T-cell (primary cell): Measurements from ENCODE around the gene SORCS3. TPM values are rescaled to one million over a fixed set of nuclear protein-coding genes. Genes with fewer than 3 reads are reported as not detected.

Experiments used
- ATAC-seq, 4 experiments: fragments of 200-7000 bp in 3 of 4; fragments of 150-1000 bp in 1 of 4; cut with Tn5 transposase; replicated peaks in 1 of 4; 1 replicate in 3 of 4; 2 replicates in 1 of 4; pipeline ENCODE4 v1.10.0; 2021; ENCODE audit warnings: moderate library complexity in 3 of 4, mild to moderate bottlenecking in 2 of 4, moderate number of reproducible peaks in 1 of 4
- CTCF ChIA-PET, 2 donors: fragments of 300-600 bp; sonication (Branson Sonifier 250); formaldehyde crosslinking; loops; one replicate each; lab custom pipeline; 2022; ENCODE audit warnings: antibody characterized with exemption in 2 of 2; lab: Charles Lee
- POLR2A ChIA-PET, 2 donors: fragments of 300-600 bp; sonication (Branson Sonifier 250); formaldehyde crosslinking; loops; one replicate each; lab custom pipeline; 2022; ENCODE audit warnings: antibody characterized with exemption in 2 of 2; lab: Charles Lee
- DNase-seq, 35 experiments: peaks; one replicate each; pipeline versions ENCODE4 v3.0.0 to v3.0.0-alpha.2; 2013 to 2023
- H3K27ac ChIP-seq: one replicate; pipeline ENCODE4 v1.5.1; 2013; ENCODE audit warnings: low read length
- H3K27me3 ChIP-seq, 2 experiments: replicated peaks in 1 of 2; 1 replicate in 1 of 2; 2 replicates in 1 of 2; pipeline versions ENCODE4 v1.6.1 to v1.7.0; 2013; ENCODE audit warnings: low read length in 1 of 2, mixed read lengths in 1 of 2; ENCODE audit not compliant: control insufficient read depth in 2 of 2, insufficient read depth in 2 of 2; ENCODE audit errors: extremely low read depth in 1 of 2
- H3K36me3 ChIP-seq, 2 donors: 1 replicate in 1 of 2; 2 replicates in 1 of 2; pipeline versions ENCODE4 v1.6.1 to v1.7.0; 2013; ENCODE audit warnings: low read length in 1 of 2; ENCODE audit not compliant: control insufficient read depth in 2 of 2, insufficient read depth in 1 of 2; ENCODE audit errors: extremely low read depth in 1 of 2
- H3K4me1 ChIP-seq, 2 experiments: 1 replicate in 1 of 2; 2 replicates in 1 of 2; pipeline versions ENCODE4 v1.6.1 to v1.7.0; 2013; ENCODE audit warnings: low read length in 2 of 2, mixed read lengths in 1 of 2; ENCODE audit not compliant: insufficient read depth in 2 of 2, control insufficient read depth in 1 of 2; ENCODE audit errors: extremely low read depth in 1 of 2
- H3K4me3 ChIP-seq, 2 donors: 1 replicate in 1 of 2; 2 replicates in 1 of 2; pipeline versions ENCODE4 v1.5.1 to v1.7.0; 2013; ENCODE audit warnings: mild to moderate bottlenecking in 2 of 2, low read length in 1 of 2, moderate library complexity in 1 of 2; ENCODE audit not compliant: control insufficient read depth in 1 of 2; ENCODE audit errors: extremely low read depth in 1 of 2
- H3K9me3 ChIP-seq: 2 replicates; pipeline ENCODE4 v1.7.0; 2013
- H3K27ac Mint-ChIP-seq, 2 donors: one replicate each; pipeline ENCODE4 v1.8.0; 2020 to 2021; ENCODE audit warnings: mild to moderate bottlenecking in 2 of 2, mixed read lengths in 2 of 2
- H3K27me3 Mint-ChIP-seq, 2 donors: one replicate each; pipeline ENCODE4 v1.8.0; 2021 to 2022; ENCODE audit warnings: mixed read lengths in 2 of 2
- H3K36me3 Mint-ChIP-seq: one replicate; pipeline ENCODE4 v1.8.0; 2021; ENCODE audit warnings: mixed read lengths
- H3K4me1 Mint-ChIP-seq, 3 donors: one replicate each; pipeline ENCODE4 v1.8.0; 2020 to 2022; ENCODE audit warnings: mixed read lengths in 3 of 3, mild to moderate bottlenecking in 1 of 3
- H3K4me3 Mint-ChIP-seq, 3 donors: one replicate each; pipeline ENCODE4 v1.8.0; 2020 to 2022; ENCODE audit warnings: mild to moderate bottlenecking in 3 of 3, mixed read lengths in 3 of 3, moderate library complexity in 3 of 3
- H3K9me3 Mint-ChIP-seq, 3 donors: one replicate each; pipeline ENCODE4 v1.8.0; 2020 to 2022; ENCODE audit warnings: mixed read lengths in 3 of 3
- WGBS: methylation state at CpG from one replicate; pipeline ENCODE4 v1.1.5; 2013; ENCODE audit warnings: missing lambda C conversion rate; ENCODE audit not compliant: insufficient coverage; 5-methylcytosine and 5-hydroxymethylcytosine counted together
- total RNA-seq, 35 experiments: library from RNA in 6 of 35; stranded (reverse) in 6 of 35; fragments of 120-200 nt in 1 of 35; gene quantifications; one replicate each; pipeline versions ENCODE4 v1.2.1 to v1.2.4 and lab custom pipeline; 2013 to 2026

SORCS3 gene
- total RNA-seq, 5 donors from 2014 or later (not counting 1 experiment from before 2014, with no cell fraction given) = 0.03 to 1.8 (median 0.50) TPM; not detected in 1

DNA sequence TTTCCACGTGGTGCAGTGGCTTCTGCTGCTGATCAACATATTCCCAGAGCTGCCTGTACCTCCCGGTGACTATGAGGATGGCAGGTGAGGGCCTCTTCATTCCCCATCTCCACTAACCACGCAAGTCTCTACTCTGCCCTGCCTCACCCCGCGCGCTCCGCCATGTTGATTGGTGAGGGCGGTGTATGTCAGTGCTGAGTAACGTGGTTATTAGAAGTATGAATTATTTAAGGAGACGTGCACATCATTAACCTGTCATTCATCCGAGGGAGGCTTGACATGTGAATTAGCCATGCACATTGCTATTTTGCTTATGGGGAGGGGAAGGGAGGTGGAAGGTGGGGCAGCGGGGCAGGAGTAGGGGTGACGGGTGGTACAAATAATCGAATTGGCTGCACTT lies 138.6 kb downstream of the SORCS3 start:
- H3K4me3 ChIP-seq = no peak overlapping the region
- no peaks in the 10 kb centered on the region for H3K9me3 ChIP-seq
- POLR2A ChIA-PET = no interaction called here
- CTCF ChIA-PET = no interaction called here
- Mint-ChIP-seq H3K9me3 (no peaks in the 10 kb centered on the region), H3K27ac (no peak overlapping the region), H3K4me1 (no peaks in the 10 kb centered on the region), H3K36me3 (no peaks in the 10 kb centered on the region), H3K27me3 (peaks cover 0 to 17% of the 10 kb centered on the region in 2 donors), H3K4me3 (no peak overlapping the region)
- 86% methylated on average over 7 of the region's 14 CpGs for WGBS
- H3K27ac ChIP-seq = no peak overlapping the region
- no peak for ATAC-seq
- H3K27me3 ChIP-seq = peaks cover 0 to 3% of the 10 kb centered on the region in 2 experiments
- H3K4me1 ChIP-seq = no peaks in the 10 kb centered on the region
- no peak for DNase-seq
- no peaks in the 10 kb centered on the region for H3K36me3 ChIP-seq

DNA sequence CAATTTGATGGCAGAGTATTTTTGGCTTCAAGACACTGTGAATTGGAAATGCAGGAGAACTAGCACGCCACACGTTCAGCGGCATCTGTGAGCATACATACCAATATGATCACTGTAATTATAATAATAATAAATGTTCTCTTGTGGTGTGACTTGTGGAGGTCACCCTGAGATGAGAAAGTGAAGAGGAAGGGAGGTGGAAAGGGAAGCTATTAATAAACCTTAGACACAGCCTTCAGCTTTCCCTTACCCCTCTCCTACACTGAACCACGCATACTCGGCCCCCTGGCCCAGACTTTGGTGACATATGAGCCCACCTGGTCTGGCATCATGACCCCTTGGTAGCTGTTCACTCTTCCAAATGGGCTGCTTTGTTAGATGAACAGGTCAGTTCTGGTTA lies 139.1 kb downstream of the SORCS3 start:
- no peaks in the 10 kb centered on the region for H3K9me3 ChIP-seq
- no peaks in the 10 kb centered on the region for H3K36me3 ChIP-seq
- ATAC-seq (no peak), DNase-seq (no peak)
- H3K27me3 ChIP-seq = peaks cover 0 to 3% of the 10 kb centered on the region in 2 experiments
- Mint-ChIP-seq H3K4me1 (no peaks in the 10 kb centered on the region), H3K4me3 (no peak overlapping the region), H3K36me3 (no peaks in the 10 kb centered on the region), H3K27me3 (peaks cover 0 to 17% of the 10 kb centered on the region in 2 donors), H3K27ac (no peak overlapping the region), H3K9me3 (no peaks in the 10 kb centered on the region)
- ChIA-PET POLR2A (no interaction called here), CTCF (no interaction called here)
- WGBS = 31% methylated on average over 2 of the region's 5 CpGs
- no peaks in the 10 kb centered on the region for H3K4me1 ChIP-seq
- H3K4me3 ChIP-seq = no peak overlapping the region
- no peak overlapping the region for H3K27ac ChIP-seq

DNA sequence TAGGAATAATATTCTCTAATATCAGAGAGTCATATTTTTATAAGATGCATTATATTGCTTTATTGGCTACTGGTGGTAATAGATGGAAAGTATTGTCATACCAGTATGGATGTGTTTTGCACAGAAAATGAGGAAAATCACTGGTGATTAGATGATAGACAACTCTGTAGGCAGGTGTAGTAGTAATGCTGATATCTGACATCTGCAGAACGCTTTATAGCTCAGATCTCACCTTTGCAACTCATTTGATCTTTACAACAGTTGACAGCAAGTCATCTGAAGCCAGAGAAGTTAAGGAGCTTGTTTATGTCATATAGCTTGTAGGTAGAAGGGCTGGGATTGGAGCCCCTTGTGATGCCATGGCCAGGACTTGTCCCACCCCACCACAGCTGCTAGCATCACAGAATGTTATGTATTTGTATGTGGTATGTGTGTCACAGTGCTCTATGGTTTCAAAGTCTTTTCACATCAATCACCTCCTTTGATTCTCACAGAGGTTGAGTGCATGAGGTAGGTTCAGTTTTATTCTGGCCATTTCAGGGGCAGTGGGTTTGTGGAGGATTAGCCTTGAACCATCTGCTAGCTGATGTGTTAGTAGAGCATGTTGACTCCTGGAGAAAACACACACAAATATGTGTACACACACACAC lies 140.0 kb downstream of the SORCS3 start:
- CTCF ChIA-PET = no interaction called here
- no peaks in the 10 kb centered on the region for H3K4me1 ChIP-seq
- H3K27me3 Mint-ChIP-seq = peaks cover 0 to 14% of the 10 kb centered on the region in 2 donors
- DNase-seq = no peak
- no peak overlapping the region for H3K27ac Mint-ChIP-seq
- no peak overlapping the region for H3K27ac ChIP-seq
- H3K27me3 ChIP-seq = peaks cover 0 to 3% of the 10 kb centered on the region in 2 experiments
- no CpG with 5 or more reads among the region's 1 CpG for WGBS
- no peak overlapping the region for H3K4me3 ChIP-seq
- H3K9me3 ChIP-seq = no peaks in the 10 kb centered on the region
- no peaks in the 10 kb centered on the region for H3K36me3 Mint-ChIP-seq
- H3K4me3 Mint-ChIP-seq = no peak overlapping the region
- H3K9me3 Mint-ChIP-seq = peaks cover 0 to 5% (median 0%) of the 10 kb centered on the region in 3 donors
- H3K36me3 ChIP-seq = no peaks in the 10 kb centered on the region
- ATAC-seq = no peak
- POLR2A ChIA-PET = no interaction called here
- H3K4me1 Mint-ChIP-seq = no peaks in the 10 kb centered on the region

DNA sequence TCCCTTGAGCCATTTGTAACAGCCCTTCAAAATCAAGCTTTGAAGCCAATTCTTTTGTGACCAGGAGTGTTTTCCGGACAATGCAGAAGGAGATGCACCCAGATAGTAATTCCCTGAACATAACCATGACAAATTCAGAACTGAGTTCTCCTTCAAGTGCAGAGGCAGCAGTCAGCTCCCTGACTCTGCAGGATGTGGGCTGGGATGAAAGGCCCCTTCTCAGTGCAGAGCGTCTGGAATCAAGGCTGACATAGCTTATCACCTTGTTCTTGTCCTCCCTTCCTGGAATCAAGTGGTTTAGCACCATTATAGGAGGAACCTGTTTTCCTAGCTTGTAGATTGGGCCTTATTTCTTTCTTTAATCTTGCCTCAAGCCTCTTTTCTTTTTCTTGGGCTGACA lies 143.4 kb downstream of the SORCS3 start:
- DNase-seq = no peak
- Histone ChIP-seq H3K36me3 (no peaks in the 10 kb centered on the region), H3K4me1 (no peaks in the 10 kb centered on the region), H3K27me3 (peaks cover 0 to 1% of the 10 kb centered on the region in 2 experiments), H3K27ac (no peak overlapping the region), H3K4me3 (no peak overlapping the region), H3K9me3 (no peaks in the 10 kb centered on the region)
- H3K27ac Mint-ChIP-seq = no peak overlapping the region
- no peak overlapping the region for H3K4me3 Mint-ChIP-seq
- peaks cover 0 to 13% of the 10 kb centered on the region in 2 donors for H3K27me3 Mint-ChIP-seq
- CTCF ChIA-PET = no interaction called here
- no peak for ATAC-seq
- no peaks in the 10 kb centered on the region for H3K36me3 Mint-ChIP-seq
- no peaks in the 10 kb centered on the region for H3K4me1 Mint-ChIP-seq
- H3K9me3 Mint-ChIP-seq = peaks cover 0 to 9% (median 6%) of the 10 kb centered on the region in 3 donors
- POLR2A ChIA-PET = no interaction called here
- WGBS = 49% methylated on average over 2 of the region's 2 CpGs

DNA sequence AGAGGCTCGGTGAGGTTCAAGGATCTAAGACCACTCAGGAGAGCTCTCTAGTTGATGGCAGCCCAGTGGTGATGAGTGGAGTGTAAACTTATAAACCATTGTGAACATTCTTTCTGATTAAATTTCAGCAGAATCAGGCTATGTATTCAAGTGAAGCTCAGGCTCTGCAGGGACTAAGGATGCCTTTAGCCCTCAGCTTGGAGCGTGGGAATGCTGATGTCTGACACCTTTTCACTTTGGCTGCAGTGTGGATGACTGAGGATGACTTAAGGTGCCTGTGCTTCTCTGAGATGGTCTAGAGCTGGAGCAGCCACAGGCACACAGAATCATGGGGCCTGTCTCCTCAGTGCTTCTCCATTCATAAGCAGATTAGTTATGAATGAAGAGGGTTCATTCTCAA lies 150.4 kb downstream of the SORCS3 start:
- ATAC-seq = no peak
- Mint-ChIP-seq H3K9me3 (peaks cover 0 to 6% (median 4%) of the 10 kb centered on the region in 3 donors), H3K36me3 (no peaks in the 10 kb centered on the region), H3K27me3 (peaks cover 5 to 7% of the 10 kb centered on the region in 2 donors), H3K4me1 (no peaks in the 10 kb centered on the region), H3K27ac (no peak overlapping the region), H3K4me3 (no peak overlapping the region)
- no peak overlapping the region for H3K27ac ChIP-seq
- 88% methylated on average over 2 of the region's 2 CpGs for WGBS
- no peak overlapping the region for H3K4me3 ChIP-seq
- CTCF ChIA-PET = no interaction called here
- no peaks in the 10 kb centered on the region for H3K4me1 ChIP-seq
- DNase-seq = no peak
- H3K36me3 ChIP-seq = no peaks in the 10 kb centered on the region
- no peaks in the 10 kb centered on the region for H3K9me3 ChIP-seq
- POLR2A ChIA-PET = no interaction called here
- no peaks in the 10 kb centered on the region for H3K27me3 ChIP-seq

DNA sequence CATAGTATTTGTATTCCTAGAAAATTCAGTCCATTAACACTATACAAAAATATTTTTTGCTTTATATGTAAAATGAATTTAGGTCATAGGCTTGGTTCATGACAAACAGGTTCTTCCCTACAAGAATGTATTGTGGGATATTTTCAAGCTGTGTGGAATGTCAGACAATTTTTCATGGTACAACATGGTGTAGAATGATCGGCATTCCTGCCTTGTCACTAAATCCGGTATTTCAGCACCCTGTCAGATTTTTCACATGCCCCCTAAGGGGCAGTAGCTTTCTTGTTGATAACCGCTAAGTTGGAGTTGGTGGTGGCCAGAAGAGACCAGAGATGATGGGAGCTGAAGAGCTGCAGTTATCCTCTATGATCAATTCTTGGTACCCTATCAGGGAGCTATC lies 154.3 kb downstream of the SORCS3 start:
- CTCF ChIA-PET = no interaction called here
- no peak overlapping the region for H3K4me3 ChIP-seq

More for the DNA sequence above, 154.3 kb downstream of the SORCS3 start:
- DNase-seq (no peak), ATAC-seq (no peak)
- Histone ChIP-seq H3K9me3 (no peaks in the 10 kb centered on the region), H3K27me3 (no peaks in the 10 kb centered on the region), H3K36me3 (no peaks in the 10 kb centered on the region), H3K27ac (no peak overlapping the region), H3K4me1 (no peaks in the 10 kb centered on the region)
- H3K4me3 Mint-ChIP-seq = no peak overlapping the region
- no peak overlapping the region for H3K27ac Mint-ChIP-seq
- H3K9me3 Mint-ChIP-seq = no peaks in the 10 kb centered on the region
- H3K27me3 Mint-ChIP-seq = peaks cover 3% of the 10 kb centered on the region in 2 donors
- WGBS = no CpG with 5 or more reads among the region's 3 CpGs
- POLR2A ChIA-PET = no interaction called here
- no peaks in the 10 kb centered on the region for H3K4me1 Mint-ChIP-seq
- H3K36me3 Mint-ChIP-seq = no peaks in the 10 kb centered on the region
